CD4-positive, alpha-beta T cell treated with Interferon alpha-2 for 1 hour (primary cell): ENCODE measurements around the gene CABP4.
"Not testable (repeated sequence)": the region's sequence is repeated elsewhere in the genome, so short reads cannot be mapped to it uniquely, and the experiment has no call there.

Source experiments
- DNase-seq, 2 donors: peaks; one replicate each; pipeline ENCODE4 v3.0.0-alpha.2; 2020 to 2022

Gene CABP4

DNA sequence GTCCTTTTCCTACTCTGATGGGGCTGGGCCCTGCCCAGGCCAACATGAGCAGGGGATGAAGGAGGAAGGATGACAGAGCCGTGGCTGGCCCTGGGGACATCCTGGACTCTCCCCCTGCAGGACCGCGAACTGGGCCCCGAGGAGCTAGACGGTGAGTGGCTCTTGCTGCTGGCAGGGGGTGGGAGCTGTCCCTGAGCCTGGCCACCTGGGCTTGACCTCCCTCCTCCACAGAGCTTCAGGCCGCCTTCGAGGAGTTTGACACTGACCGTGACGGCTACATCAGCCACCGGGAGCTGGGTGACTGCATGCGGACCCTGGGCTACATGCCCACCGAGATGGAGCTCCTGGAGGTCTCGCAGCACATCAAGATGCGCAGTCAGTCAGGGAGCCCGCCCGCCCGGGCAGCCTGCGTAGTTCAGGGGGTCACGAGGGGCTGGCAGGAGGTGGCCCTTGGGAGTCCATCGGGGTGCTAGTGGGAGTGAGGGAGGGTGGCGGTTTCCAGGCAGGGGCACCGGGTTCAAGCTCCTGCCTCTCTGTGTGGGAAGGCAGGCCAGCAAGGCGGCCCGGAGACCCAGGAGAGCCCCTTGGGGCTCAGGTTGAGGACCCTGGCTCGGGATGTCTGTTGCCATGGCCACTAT is 1.0 kb downstream of the CABP4 start:
- DNase-seq, result no peak

DNA sequence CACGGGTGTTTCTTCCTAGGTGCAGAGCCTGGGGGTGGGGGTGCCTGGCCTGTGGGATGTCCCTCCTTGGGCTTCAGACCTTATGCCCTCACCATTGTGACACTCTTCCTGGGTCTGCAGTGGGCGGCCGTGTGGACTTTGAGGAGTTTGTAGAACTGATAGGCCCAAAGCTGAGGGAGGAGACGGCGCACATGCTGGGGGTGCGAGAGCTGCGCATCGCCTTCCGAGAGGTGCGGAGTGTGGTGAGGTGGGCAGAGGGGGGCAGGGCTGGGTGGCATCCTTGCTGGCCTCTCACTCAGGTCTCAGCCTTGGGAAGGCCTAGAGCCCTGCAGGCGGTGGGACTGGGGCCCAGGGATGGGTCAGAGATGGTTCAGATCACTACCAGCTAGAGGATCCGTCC is 2.3 kb downstream of the CABP4 start:
- DNase-seq, result no peak

DNA sequence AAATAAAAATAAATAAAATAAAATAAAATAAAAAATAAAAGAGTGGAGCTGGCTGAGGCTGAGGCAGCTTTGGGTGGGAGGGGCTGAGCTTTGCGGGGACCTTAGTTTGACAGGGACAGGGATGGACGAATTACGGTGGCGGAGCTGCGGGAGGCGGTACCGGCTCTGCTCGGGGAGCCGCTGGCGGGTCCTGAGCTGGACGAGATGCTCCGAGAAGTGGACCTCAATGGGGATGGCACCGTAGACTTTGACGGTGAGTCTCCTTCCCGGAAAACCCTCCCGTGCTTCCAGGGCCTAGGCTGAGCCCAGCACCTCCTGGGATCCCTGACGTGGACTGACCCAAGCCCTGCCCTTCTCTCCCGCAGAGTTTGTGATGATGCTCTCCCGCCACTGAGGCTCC is 3.1 kb downstream of the CABP4 start:
- no peak for DNase-seq

DNA sequence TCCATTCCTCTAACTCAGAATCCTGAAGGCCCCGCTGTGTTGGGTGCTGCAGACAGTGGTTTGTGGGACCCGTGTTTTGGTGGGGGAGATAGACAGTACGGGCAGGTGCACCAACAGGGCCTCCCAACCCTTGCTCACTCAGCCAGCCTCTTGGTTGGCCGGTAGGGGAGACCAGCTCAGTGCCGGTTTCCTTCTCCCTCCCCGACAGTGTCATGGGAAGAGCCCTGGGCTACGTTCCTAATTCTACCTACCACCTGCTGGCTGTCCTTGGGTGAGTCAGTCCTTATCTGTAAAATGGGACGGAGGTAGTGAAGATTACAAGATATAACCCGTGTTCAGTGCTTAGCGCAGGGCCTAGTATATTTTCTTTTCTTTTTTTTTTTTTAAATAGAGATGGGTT is 8.0 kb downstream of the CABP4 start:
- no peak for DNase-seq

DNA sequence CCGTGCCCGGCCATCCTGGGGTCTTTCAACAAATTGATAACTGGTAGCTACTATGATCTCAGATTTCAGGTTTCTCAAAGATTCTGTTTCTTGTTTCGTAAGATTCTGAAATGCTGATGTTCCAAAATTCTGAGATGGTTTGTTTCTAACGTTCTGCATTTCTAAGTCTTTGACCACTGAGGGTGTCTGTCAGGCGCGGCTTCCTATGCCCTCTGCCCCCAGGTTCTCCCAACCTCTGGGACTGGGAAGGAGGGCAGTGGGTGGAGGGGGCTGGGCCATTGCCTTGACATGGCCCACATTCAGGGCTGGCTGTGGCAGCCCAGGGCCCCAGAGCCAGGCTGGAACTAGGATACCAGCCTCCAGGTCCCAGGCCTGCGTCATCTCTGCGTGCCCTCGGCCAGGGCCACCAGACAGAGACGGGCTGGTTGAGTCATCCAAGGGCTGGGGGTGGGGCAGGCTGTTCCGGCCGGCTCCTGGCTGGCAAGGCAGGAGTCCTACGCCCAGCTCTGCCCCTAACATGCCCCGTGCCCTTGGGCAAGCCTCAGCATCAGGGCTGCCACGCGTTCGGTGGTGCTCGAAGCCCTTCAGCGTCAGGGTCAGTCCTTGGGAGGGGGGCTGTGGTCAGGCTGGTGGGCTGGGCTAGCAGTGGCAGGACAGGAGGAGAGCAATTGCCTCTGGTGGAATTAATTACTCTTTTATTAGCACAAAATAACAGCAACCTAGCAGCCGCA is 8.7 kb downstream of the CABP4 start:
- peak in 1 of 2 donors; percentile 61 for DNase-seq

DNA sequence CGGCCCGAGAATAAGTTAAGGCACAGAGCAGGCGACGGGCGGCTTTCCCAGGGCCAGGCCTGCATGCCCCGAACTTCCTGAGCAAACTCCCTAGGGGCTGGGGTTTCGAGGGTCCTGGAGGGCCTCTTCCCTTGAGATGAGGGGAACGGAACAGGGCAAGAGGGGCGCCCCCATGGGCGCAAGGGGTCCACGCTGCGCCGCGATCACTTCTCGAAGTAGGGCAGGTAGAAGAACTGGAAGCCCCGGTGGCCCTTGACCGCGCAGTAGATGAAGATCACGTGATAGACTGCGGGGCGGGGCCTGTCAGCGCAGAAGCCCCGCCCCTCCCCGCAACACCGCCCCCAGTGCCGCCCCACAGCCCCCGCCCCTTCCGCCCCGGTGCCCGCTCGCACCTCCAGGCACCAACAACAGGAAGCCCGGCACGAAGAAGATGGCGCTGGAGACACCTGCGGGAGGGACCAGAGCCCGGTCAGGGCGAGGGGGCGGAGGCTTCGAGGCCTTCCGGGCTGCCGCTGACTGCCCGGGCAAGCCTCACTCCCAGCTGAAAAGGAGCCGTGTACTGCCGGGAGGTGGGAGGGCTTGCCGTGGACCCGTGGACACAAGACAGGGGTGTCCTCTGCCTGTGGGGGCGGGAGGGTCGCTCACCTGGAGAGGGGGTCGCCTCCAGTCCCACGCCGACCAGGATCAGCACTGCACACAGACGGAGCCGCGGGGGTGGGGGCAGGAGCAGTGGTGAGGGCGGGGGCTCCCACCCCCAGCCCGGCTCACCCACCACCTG is 9.4 kb downstream of the CABP4 start:
- DNase-seq, result peak; percentile 95 to 97

DNA sequence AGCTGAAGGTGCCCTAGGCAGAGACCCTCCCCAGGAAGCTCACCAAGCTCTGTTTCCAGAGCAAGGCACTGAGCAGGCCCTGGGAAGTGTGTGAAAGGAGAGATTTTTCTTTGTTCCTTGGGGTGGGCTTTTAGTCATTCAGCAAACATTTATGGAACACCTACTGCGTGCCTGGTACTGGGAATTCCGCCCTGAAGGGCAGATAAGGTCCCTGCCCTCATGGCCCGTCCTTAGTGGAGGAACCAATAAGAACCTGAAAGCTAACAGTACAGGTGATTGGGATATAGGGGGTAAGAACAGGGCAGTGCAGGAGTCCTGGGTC is 10.0 kb downstream of the CABP4 start:
- DNase-seq, result no peak

DNA sequence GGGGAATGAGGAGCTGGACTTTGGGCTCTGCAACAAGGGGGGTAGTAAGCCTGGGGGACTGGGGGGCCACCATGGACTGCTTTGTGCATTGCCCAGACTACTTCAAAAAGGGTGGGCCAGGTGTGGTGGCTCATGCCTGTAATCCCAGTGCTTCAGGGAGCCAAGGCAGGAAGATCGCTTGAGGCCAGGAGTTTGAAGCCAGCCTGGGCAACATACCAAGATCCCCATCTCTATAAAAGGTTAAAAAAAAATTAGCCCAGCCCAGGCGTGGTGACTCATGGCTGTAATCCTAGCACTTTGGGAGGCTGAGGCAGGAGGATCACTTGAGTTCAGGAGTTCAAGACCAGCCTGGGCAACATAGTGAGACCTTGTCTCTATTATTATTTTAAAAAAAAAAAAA is 10.4 kb downstream of the CABP4 start:
- DNase-seq, result not testable (repeated sequence)

DNA sequence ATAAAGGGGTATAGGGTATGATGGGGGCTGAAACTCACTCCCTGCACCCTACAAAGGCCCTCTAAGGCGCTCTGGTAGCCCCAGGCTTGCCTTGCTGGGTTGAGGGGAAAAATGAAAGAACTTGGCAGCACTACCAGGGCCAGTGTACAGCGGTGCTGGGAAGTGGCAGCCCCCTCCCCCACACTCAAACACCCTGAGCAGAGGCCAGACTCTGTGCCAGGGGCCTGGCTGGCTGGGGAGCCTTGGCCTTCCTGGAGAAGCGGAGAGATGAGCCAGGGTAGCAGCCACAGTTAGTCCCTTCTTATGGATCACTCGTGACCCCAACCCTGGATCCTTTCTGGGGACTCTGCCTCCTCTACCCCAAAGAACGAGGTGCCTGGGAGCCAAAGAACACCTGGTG is 11.2 kb downstream of the CABP4 start:
- no peak for DNase-seq

DNA sequence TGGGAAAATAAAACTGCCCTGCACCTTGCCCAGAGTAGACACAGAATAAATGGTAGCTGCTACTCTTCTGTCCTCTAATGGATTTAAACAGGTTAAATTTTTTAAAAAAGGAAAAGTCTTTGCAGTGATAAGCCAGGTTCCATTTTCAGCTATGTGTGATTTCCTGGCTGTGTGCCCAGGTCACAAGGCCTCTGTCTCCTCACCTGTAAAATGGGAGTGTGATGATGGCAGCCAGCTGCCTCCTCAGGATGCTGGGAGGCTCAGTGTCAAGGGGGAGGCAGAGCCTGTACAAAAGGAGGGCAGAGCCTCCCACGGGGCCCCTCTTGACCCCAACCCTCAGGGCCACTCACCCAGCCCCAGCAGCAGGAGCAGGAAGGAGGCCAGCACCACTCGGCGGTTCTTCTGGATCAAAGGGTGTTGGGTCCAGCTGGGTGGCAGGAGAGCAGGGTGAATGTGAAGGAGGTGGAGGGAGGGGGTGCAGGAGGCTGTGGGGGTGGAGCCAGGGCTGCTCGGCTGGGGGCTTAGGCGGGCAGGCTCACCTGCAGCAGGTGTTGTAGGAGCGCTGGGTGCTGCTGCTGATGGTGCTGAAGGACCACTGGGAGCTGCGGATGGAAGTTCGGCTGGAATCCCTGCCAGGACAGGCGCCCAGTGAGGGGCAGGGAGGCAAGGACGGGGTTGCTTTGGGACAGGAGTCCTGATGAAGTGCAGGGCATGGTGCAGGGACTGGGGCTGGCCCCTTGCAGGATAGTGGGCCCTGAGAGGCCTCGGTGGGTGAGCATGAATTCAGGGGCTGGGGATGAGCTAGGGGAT is 12.0 kb downstream of the CABP4 start:
- DNase-seq, result no peak

DNA sequence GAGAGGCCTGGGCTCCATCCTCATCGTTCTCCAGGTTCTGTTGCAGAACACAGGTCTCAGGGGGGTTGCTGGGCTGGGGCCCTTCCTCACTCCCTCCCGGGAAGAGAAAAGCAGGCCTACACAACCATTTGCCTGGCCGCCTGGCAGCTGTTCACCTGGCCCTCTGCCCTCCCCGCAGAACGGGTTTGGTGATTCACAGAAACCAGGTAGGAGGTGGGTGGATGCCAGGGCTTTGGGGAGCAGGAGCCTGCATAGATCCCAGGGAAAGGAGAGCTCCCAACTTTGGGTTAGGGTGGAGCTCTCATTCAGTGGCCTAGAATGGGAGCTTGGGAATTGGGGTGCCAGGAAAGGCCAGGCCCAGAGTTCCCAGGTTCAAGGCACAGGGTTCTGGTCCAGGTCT is 12.9 kb downstream of the CABP4 start:
- DNase-seq, result no peak

DNA sequence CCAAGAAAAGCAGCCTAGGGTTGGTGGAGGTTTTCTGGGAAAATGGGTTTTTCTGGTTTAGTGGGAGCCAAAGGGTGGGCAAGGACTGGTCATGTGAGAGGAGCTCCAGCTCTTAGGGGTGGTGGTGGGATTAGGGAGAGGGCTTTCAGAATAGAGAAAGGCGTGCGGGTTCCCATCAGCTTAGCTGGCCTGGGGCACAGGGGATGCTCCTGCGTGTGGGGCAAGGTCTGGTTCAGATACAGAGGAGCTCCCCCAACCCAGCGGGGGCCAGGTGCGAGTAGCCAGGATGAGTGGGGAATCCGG is 13.3 kb downstream of the CABP4 start:
- no peak for DNase-seq

DNA sequence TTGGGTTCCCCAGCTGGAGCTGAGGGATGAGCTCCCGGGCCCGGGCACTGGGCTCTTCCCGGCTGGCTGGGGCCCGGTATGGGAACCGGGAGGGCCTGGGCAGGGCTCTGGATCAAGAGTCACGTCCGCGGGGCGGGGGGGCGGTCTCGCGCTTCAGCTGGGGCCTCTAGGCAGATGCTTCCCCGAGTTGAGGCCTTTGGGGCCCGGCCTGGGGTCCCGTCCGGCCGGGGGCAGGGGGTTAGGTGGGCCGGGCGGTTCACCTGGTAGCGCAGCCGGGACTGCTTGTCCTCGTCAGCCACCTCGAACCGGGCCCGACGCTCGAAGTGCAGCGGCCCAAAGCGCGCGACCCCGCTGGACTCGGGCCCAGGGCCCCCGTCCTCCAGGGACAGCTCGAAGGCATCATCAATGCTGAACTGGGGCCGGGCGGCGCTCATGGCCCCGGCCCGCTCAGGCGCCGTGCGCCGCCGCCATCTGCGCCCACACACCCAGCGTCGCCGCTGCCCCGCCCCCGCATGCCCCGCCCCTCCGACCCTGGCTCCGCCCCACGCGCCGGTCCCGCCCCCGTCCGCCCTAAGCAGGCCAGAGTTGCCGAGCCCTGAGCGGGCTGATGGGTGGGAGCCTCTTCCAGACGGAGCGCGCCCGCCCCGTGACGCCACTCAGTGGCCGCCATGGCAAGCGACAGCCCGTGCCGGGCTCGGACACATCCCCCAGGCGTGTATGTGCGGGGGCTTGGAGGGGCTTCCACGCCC is 13.8 kb downstream of the CABP4 start, which contains the start of gene TMEM134:
TMEM134 (minus strand) TSS at position 493 of the 749 bp plus-strand sequence; CDS start at position 434, 59 bp downstream.
- peak; percentile 93 to 94 for DNase-seq

DNA sequence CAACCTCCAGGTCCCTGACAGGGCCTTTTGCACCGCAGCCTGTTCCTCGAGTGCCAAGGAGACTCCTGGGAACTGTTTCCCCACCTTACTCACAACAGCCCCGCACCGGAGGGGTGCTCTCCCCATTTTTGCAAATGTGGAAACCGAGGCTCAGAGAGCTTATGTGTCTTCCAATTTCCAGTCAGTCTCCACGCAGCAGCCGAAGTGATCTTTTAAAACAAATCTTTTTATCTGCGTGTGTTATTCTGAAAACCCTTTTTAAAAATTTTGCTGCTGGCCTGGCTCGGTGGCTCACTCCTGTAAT is 14.3 kb downstream of the CABP4 start:
- no peak for DNase-seq

DNA sequence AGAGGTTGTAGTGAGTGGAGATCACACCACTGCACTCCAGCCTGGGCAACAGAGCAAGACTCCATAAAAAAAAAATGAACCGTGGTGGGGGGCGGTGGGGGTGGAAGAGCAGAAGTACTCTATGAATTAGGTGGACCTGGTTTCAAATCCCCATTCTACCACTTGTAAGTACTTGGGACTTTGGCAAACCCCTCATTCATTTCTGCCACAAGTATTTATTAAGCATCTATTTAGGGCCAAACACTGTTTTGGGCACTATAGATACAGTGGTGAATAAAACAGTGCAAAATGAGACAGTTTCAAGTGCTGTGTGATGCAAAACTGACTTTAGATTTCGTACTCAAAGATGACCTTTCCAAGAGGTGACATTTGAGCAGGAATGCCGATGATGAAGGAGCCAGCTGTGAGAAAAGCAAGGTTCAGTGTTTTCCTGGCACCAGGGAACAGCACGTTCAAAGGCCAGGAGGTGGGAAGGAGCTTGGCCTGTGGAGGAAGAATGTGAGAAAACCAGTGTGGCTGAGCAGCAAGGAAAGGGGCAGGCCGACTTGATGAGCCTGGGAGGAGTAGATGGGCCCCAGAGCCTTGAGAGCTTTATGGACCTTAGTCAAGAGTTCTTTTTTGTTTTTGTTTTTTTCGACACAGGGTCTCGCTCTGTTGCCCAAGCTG is 15.3 kb downstream of the CABP4 start:
- DNase-seq, result no peak

DNA sequence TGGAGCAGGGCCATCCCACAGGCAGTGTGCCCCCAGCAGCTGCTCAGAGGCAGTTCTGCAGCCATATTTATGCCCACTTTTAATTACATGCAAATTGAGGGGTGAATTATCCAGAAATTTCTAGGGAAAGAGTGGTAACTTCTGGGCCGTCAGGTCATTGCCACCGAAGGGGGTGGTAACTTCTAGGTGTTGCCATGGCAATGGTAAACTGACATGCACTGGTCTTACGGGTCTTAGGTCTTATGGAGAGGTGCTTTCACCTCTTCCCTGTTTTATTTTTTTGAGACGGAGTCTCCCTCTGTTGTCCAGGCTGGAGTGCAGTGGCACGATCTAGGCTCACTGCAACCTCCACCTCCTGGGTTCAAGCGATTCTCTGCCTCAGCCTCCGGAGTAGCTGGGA is 17.7 kb downstream of the CABP4 start:
- no peak for DNase-seq

DNA sequence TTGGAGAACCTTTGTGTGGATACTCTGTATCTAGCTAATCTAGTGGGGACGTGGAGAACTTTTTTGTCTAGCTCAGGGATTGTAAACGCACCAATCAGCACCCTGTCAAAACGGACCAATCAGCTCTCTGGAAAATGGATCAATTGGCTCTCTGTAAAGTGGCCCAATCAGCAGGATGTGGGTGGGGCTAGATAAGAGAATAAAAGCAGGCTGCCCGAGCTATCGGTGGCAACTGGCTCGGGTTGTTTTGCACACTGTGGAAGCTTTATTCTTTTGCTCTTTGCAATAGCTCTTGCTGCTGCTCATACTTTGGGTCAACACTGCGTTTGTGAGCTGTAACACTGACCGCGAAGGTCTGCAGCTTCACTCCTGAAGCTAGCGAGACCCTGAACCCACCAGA is 21.5 kb downstream of the CABP4 start:
- not testable (repeated sequence) for DNase-seq

DNA sequence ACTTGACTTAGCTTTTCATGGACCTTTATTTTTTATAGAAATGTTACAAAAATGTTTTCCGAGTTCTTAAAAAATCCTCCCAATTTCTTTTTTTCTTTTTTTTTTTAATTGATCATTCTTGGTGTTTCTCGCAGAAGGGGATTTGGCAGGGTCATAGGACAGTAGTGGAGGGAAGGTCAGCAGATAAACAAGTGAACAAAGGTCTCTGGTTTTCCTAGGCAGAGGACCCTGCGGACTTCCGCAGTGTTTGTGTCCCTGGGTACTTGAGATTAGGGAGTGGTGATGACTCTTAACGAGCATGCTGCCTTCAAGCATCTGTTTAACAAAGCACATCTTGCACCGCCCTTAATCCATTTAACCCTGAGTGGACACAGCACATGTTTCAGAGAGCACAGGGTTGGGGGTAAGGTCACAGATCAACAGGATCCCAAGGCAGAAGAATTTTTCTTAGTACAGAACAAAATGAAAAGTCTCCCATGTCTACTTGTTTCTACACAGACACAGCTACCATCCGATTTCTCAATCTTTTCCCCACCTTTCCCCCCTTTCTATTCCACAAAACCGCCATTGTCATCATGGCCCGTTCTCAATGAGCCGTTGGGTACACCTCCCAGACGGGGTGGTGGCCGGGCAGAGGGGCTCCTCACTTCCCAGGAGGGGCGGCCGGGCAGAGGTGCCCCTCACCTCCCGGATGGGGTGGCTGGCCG is 22.3 kb downstream of the CABP4 start:
- not testable (repeated sequence) for DNase-seq

DNA sequence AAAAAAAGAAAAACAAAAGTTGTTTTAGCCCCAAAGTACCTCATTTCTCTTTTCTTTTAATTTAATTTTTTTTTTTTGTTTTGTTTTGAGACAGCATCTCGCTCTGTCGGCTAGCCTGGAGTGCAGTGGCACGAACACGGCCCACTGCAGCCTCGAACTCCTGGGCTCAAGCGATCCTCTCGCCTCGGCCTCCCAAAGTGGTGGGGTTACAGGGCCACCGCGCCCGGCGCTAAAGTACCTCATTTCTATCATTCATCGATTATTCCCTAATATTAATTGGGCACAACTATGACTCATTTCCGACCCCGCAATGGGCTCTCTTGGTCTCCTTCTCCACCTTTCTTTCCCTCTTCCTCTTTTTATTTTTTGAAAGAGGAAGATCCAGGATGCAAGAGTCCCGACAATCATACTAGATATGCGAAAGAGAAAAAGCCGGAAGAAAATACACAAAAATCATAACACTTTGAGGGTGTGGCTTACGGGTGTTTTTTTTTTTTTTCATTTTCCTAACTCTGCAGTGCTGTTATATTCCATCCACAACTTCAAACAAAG is 27.2 kb downstream of the CABP4 start:
- no peak for DNase-seq

DNA sequence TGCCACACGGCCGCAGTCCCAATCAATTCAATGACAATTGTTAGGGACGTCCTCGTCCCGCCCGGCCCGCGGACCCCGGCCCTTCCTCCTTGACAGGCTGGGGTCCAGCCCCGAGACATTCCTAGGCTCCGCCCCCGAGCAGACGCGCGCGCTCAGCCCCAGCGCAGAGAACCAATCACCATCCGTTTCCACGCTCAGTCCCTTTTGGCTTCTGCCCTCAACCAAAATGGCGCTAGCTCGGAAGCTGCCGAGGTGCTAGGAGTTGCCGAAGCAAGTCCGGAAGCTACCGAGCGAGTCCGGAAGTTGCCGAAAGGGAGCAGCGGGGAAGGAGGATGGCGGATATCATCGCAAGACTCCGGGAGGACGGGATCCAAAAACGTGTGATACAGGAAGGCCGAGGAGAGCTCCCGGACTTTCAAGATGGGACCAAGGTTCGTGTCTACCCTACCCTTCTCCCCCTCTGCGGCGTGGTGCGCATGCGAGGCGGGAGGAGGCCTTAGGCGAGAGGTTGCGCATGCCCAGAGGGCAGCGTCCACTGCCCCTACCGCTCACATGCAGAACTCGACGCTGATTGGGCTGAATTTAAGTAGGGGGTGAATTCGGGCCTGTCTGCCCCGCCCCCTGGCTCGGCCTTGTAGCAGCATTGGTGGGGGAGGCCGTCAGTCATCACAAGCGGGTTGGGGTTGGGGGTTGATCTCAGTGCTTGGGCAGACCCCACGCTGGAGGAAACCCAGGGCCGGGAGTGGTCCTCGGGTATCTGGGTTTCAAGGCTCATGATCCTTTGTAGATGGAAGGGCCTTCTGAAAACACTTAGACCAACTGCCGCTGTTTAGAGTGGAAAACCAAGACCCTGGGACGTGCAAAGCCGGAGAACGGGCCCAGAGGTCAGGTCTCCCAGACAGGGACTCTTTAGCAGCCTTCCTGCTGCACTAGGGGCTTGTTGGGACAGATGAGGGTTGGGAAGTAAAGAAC is 28.0 kb downstream of the CABP4 start, which contains the start of gene AIP:
AIP (plus strand) TSS at position 200 of the 972 bp plus-strand sequence; CDS start at position 333, 133 bp downstream.
- peak; percentile 97 to 98 for DNase-seq
